Activated CD4-positive, alpha-beta T cell treated with anti-CD3 and anti-CD28 coated beads for 4 hours (primary cell): ENCODE measurements around the gene CCDC6.
"Not testable (repeated sequence)": the region's sequence is repeated elsewhere in the genome, so short reads cannot be mapped to it uniquely, and the experiment has no call there.

ENCODE experiments used
- DNase-seq, 2 donors: peaks; one replicate each; pipeline ENCODE4 v3.0.0-alpha.2; 2020

Gene CCDC6

DNA sequence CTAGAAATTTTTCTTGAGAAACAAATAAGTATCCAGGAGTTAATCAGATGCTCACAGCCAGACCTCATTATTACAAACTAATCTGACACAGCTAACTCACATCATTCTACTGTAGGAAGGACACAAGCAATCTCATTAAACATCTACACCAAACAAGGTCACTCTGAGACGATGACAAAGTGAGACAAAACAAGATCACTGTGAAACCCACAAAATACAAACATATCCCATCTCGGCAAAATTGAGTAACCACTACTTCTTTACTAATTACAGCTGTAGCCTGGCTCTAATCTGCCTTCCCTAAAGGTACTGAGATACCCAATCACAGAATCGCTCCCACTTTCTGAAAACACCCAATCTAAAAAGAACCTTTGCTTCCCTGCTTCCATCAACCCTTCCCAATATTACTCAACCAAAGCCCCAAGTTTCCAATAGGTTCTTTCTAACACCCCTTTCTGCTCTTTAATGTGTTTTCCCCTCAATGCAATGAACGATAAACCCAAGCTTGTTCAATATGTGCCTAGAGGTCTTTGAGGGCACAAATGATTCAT, 26.9 kb downstream of the CCDC6 start:
- no peak for DNase-seq

DNA sequence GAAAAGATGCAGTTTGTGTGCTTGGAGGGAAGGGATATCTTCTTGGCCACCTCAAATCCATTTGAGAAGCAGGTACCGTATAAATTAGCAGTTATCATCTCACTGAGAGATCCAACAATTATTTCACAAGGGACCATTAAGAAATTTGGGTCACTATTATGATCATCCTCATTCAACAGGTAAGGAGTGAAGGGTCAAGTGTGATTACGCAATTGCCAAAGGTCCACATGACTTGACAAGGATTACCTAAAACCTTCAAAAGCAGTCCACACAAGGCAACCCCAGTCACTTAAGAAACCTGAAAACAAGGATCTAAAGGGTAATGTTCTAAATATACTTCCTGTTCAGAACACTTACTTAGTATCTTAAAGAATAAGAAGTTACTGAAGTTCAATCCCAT, 27.4 kb downstream of the CCDC6 start:
- DNase-seq = no peak

DNA sequence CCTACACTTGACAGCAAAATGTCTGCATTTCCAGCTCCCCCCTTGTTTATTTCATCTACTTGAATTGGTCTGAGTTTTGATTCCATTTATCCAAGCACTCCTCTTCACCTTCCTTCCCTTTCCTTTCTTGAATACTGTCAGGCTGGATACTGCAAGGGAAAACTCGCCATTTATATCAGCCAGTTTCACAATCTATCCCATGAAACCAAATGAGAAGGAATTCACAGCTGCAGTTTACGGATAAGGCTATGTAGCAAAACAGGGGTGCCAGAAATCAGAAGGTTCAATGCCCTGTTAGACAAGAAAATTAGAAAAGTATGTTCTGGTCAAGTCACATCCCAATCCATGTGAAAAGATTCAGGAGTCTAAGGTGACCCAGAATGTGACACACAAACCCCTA, 28.1 kb downstream of the CCDC6 start:
- no peak for DNase-seq

- no peak for DNase-seq
Measured at GRCh38 chr10:59877191-59877671, 29.1 kb downstream of the CCDC6 start.

GRCh38 chr10:59876695-59877094, 29.7 kb downstream of the CCDC6 start:
- no peak for DNase-seq

GRCh38 chr10:59876208-59876607, 30.1 kb downstream of the CCDC6 start:
- not testable (repeated sequence) for DNase-seq

DNA sequence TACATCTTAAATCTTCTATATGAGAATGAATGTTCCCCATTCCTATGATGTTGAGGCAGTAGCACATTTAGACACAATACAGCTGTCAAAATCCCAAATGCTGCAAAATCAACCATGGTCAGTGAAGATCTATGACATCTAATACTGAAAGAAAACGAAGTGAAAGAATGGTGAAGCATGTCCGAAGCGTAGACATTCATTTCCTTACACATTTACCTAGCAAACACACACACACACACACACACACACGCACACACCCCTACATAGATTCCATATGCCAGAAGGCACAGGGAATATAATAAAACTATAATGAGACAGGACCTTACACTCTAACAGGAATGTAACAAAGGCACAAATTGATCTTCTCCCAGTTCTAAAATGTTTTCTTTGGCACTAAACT, 32.5 kb downstream of the CCDC6 start:
- no peak for DNase-seq

GRCh38 chr10:59872892-59873463, 33.4 kb downstream of the CCDC6 start:
- DNase-seq = no peak

DNA sequence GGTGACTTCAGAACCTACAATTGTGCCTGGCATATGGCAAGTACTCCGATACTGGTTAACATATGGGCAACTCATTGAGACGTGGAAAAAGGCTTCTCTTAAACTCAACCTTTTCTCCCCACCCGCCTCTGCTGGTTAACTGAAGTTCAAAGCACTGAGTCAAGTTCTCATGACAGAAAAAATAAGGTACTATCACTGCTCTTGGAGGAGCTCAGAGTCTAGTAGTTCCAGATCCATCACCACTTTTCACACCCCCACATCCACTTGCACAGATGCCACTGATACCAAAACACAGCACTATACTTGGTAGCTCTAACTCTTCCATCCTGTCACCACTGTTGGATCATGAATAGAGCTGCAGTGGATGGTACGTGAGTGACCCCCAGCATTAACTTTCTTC, 36.2 kb downstream of the CCDC6 start:
- no peak for DNase-seq

DNA sequence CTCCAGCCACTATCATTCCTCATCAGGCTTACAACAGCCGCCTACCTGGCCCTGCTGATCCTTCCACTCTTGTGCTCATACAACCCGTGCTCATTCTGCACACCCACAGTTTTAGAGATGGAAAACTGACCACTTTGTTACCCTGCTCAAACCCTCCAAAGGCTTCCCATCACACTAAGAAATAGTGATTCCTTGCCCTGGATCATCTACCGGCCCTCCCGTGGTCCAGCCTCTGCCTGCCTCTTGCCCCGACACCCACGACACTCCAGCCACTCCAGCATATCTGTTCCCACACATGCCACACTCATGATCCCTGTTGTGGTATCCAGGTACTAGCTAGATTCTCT, 36.8 kb downstream of the CCDC6 start:
- no peak for DNase-seq

- DNase-seq = no peak
Measured at GRCh38 chr10:59868696-59869593, 37.4 kb downstream of the CCDC6 start.

GRCh38 chr10:59867590-59867989, 38.8 kb downstream of the CCDC6 start:
- no peak for DNase-seq

DNA sequence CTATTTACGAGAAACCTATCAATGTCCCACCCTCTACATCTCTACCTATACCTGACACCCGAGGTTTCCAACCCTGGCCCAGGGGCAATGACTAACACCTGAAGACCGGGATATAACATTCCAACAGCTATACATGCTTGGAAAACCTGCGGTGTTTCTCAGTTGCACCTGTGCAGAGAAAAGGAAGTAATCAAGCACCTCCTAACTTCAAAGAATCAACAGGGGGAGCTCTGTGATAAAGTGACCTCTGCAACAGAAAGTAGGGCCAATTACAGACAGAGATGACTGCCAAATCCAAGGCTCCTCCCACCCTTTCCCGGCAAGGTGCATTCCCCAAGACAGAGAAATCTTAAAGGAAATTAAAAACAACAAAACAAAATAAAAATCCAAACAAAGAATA, 41.3 kb downstream of the CCDC6 start:
- DNase-seq = peak in 1 of 2 donors; percentile 7

- DNase-seq = no peak
Measured at GRCh38 chr10:59864141-59864962, 42.0 kb downstream of the CCDC6 start.

DNA sequence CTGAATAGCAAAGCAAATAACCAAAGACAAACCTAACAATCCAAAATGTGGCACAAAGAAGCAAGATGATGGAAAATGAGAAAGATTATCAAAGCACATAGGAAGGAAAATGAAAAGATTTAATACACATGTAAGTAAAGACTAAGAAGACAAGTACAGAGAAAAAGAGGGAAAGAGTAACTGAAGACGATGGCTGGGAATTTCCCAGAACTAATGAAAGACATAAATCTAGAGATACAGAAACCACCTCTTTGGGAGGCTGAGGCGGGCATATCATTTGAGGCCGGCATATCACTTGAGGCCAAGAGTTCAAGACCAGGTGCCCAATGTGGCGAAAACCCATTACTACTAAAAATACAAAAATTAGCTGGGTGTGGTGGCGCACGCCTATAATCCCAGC, 46.8 kb downstream of the CCDC6 start:
- no peak for DNase-seq

DNA sequence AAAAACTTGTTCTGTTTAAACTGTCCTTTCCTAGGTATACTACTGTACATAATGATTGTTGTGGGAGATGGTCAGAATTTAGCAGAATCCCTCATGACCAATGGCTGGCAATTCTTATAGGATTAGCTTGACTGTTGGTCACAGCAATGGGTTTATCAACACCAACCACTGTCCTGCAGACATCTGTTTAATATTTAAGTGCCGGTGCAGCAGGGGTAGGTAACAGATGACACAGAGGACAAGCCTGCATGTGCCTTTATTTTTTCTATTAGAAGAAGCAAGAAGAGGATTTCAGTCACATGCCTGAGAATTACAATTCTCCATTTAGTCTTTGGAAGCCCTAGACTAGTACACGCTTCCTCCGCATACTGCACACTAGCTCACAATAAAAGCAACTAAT, 48.4 kb downstream of the CCDC6 start:
- DNase-seq = no peak

DNA sequence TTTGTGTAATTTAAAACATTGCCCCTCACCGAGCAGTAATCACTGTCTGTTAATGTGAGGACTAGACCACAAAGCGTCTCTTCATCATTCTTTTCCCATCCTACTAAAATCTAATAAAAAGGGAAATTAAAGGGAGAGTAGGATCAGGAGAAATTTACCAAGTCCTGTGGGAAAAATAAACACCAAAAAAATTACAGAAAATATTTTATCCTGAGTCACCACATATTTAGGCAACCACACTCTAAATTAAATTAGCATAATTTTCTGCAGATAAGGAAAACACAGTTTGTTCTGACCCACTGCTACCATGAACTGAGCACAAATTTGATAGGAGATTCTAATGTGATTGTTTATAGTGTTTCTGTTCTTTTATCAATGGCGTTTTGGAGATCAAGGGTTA, 49.3 kb downstream of the CCDC6 start:
- no peak for DNase-seq

GRCh38 chr10:59856104-59856503, 50.3 kb downstream of the CCDC6 start:
- DNase-seq = no peak

- DNase-seq = no peak
Measured at GRCh38 chr10:59854571-59854970, 51.8 kb downstream of the CCDC6 start.

GRCh38 chr10:59852670-59853069, 53.7 kb downstream of the CCDC6 start:
- DNase-seq = no peak

DNA sequence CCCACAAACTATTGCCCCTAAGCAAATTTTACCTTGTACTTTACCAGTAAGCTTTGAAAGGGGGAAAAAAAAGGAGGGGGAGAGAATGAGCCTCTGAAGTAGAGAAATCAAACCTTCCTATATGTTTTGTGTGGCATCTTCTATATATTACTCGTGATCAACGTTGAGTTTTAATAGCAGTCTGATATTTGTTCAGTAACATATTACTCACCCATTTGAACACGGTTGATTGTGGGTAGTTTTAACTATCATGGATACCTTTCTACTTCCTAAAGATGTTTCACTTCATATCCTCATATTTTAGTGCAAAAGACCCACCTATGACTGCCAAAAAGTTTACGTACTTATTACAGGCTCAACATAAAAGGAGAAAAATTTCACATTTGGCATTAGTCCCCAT, 54.5 kb downstream of the CCDC6 start:
- no peak for DNase-seq

DNA sequence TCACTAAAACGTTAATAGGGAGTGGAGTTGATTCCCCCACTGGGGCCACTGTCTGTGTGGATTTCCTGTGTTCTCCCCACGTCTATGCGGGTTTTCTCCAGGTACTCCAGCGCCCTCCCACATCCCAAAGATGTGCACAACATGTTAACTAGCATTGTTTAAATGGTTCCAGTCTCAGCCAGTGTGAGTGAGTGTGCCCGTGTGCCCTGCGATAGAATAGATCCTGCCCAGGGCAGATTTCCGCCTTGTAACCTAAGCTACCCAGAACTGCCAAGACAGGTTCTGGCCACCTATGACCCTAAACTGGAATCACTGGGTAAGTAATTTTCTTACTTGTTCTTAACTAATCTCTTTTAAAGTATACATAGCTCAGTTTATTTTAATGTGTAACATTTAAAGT, 58.5 kb downstream of the CCDC6 start:
- DNase-seq = no peak

GRCh38 chr10:59847326-59847725, 59.0 kb downstream of the CCDC6 start:
- DNase-seq = no peak
